ENCODE measurements around the gene CCDC3.

Gene CCDC3

GRCh38 chr10:12958546-12959110 lies 42.9 kb downstream of the CCDC3 start:
- TF ChIP-seq CTCF (IDR thresholded peaks at IDR 0.05; ENCODE audit: control insufficient read depth, extremely low read depth, insufficient read depth), result no peak
- no peak overlapping the region for H3K4me3 ChIP-seq (ENCODE audit: low read depth, low read length)
- no peak for DNase-seq (ENCODE audit: low read depth)

GRCh38 chr10:12957081-12957480 lies 44.4 kb downstream of the CCDC3 start:
- no peak for DNase-seq (ENCODE audit: low read depth)
- no peak overlapping the region for H3K4me3 ChIP-seq (ENCODE audit: low read depth, low read length)
- no peak for TF ChIP-seq CTCF (IDR thresholded peaks at IDR 0.05; ENCODE audit: control insufficient read depth, extremely low read depth, insufficient read depth)

GRCh38 chr10:12954866-12955265 lies 46.6 kb downstream of the CCDC3 start:
- no peak for TF ChIP-seq CTCF (IDR thresholded peaks at IDR 0.05; ENCODE audit: control insufficient read depth, extremely low read depth, insufficient read depth)
- H3K4me3 ChIP-seq (ENCODE audit: low read depth, low read length), result no peak overlapping the region
- no peak for DNase-seq (ENCODE audit: low read depth)

- no peak overlapping the region for H3K4me3 ChIP-seq (ENCODE audit: low read depth, low read length)
- no peak for DNase-seq (ENCODE audit: low read depth)
- no peak for TF ChIP-seq CTCF (IDR thresholded peaks at IDR 0.05; ENCODE audit: control insufficient read depth, extremely low read depth, insufficient read depth)
Measured at GRCh38 chr10:12950583-12951128, 50.9 kb downstream of the CCDC3 start.

- no peak for DNase-seq (ENCODE audit: low read depth)
- no peak for TF ChIP-seq CTCF (IDR thresholded peaks at IDR 0.05; ENCODE audit: control insufficient read depth, extremely low read depth, insufficient read depth)
- H3K4me3 ChIP-seq (ENCODE audit: low read depth, low read length), result no peak overlapping the region
Measured at GRCh38 chr10:12949248-12949647, 52.3 kb downstream of the CCDC3 start.

- no peak for DNase-seq (ENCODE audit: low read depth)
- no peak for TF ChIP-seq CTCF (IDR thresholded peaks at IDR 0.05; ENCODE audit: control insufficient read depth, extremely low read depth, insufficient read depth)
- H3K4me3 ChIP-seq (ENCODE audit: low read depth, low read length), result no peak overlapping the region
Measured at GRCh38 chr10:12947741-12948140, 53.8 kb downstream of the CCDC3 start.

- no peak for TF ChIP-seq CTCF (IDR thresholded peaks at IDR 0.05; ENCODE audit: control insufficient read depth, extremely low read depth, insufficient read depth)
- H3K4me3 ChIP-seq (ENCODE audit: low read depth, low read length), result no peak overlapping the region
- DNase-seq (ENCODE audit: low read depth), result no peak
Measured at GRCh38 chr10:12946372-12946771, 55.1 kb downstream of the CCDC3 start.
